ENCODE data around the gene STX1B.
A peak's percentile ranks its signal among the peaks of the same experiment; 100 is the strongest.

Gene STX1B

GRCh38 chr16:30974348-30974747 lies 36.1 kb downstream of the STX1B start:
- DNase-seq, result no peak

DNA sequence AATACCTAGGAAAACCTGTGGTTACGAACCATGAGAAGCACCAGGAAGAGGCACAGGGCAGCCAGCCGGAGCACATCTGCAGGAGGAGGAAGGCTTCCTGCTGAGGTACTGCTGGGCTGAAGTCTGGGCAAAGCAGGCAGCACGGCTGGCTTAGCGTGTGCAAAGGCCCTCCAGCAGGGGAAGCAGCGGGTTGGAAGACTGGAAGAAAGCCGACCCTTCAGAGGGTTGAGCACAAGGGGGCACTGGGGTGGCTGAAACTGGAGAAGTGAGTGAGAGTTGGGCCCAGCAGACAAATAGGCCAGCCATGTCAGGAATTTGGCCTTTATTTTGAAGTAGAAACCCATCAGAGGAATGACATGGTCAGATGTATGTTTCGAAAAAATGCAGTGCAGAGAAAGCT lies 37.6 kb downstream of the STX1B start:
- no peak for DNase-seq

DNA sequence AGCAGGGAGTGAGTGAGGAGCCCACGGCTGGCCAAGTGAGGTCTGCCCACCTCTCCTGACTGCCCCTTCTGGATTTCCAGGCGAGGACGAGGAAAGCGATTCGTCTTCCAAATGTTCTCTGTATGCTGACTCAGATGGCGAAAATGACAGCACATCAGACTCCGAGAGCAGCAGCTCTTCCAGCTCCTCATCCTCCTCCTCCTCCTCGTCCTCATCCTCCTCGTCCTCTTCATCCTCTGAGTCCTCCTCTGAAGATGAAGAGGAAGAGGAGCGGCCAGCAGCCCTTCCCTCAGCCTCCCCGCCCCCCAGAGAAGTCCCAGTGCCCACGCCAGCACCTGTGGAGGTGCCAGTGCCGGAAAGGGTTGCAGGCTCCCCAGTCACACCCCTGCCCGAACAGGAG lies 39.1 kb downstream of the STX1B start:
- DNase-seq, result no peak

DNA sequence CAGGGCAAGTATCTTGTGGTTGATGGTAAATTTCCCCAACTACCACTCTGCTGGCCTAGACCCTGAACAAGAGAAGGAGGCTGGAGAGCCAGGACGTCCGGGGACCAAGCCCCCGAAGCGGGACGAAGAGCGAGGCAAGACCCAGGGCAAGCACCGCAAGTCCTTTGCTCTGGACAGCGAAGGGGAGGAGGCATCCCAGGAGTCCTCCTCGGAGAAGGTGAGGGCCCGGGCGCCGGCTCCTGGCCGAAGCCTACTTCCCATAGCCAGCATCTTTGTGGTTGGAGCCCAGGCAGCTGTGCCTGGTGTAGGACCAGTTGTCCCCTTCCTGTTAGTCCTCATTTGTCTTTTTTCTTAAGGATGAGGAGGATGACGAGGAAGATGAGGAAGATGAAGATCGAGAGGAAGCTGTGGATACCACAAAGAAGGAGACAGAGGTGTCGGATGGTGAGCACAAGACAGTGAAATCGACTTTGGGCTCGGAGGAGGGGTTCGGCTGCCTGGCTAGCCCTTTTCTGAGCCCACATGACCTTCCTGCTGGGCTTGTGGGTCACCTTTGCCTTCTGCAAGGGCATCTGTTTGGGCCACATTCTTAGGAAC lies 41.1 kb downstream of the STX1B start:
- no peak for DNase-seq

DNA sequence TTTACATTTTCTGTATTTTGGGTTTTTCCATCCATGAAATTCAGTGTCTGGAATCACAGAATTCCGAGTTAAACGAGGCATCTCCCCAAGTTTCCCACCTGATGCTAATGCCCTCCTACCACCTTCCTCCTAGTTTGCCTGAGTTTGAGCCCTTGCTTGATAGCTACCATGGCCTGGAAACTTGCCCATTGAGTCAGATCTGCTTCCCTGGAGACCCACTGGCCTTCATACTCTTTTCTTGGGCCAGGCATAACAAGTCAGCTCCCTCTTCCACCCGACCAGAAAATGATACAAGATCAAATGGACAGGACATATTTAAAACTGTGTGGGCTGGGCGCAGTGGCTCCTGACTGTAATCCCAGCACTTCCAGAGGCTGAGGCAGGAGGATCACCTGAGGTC lies 42.6 kb downstream of the STX1B start:
- DNase-seq, result no peak

DNA sequence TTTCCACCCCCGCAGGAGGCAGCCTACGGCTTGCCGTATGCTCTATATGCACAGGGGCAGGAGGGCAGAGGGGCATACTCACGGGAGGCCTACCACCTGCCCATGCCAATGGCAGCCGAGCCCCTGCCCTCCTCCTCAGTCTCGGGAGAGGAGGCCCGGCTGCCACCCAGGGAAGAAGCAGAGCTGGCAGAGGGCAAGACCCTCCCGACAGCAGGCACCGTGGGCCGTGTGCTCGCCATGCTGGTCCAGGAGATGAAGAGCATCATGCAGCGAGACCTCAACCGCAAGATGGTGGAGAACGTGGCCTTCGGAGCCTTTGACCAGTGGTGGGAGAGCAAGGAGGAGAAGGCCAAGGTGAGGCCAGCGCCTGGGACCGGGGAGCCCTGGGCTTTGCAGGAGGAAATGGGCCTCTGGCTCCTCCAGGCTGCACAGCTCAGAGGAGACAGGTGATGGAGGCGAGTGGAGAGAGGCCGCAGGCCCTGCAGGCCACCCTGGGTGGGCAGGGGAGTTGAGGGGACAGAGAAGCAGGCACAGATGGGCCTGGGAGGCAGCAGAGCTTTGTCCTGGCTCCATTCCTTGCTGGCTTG lies 44.3 kb downstream of the STX1B start:
- no peak for DNase-seq

DNA sequence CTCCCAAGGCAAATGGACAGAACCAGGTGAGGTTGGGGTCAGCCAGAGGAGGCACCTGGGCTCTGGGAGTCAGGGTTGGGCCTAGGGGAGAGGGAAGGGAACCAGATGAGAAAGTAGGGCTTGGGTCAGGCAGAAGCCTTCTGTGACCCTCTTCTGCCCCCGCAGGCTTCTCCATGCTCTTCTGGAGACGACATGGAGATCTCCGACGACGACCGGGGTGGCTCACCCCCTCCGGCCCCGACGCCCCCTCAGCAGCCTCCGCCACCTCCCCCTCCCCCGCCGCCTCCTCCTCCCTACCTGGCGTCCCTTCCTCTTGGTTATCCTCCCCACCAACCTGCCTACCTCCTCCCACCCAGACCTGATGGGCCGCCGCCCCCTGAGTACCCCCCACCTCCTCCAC lies 45.0 kb downstream of the STX1B start:
- DNase-seq, result no peak

DNA sequence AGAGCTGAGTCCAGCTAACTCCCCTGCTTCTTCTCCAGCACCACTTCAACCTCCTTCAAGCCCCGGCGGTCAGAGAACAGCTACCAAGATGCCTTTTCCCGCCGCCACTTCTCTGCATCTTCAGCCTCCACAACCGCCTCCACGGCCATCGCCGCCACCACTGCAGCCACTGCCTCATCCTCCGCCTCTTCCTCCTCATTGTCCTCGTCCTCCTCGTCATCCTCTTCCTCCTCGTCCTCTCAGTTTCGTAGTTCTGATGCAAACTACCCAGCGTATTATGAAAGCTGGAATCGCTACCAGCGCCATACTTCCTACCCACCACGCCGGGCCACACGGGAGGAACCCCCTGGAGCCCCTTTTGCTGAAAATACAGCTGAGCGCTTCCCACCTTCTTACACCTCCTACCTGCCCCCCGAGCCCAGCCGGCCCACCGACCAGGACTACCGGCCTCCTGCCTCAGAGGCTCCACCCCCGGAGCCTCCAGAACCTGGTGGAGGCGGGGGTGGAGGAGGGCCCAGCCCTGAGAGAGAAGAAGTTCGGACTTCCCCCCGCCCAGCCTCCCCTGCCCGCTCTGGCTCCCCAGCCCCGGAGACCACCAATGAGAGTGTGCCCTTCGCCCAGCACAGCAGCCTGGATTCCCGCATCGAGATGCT lies 45.7 kb downstream of the STX1B start:
- DNase-seq, result no peak

- DNase-seq, result no peak
Observed at GRCh38 chr16:30963925-30964511, 46.4 kb downstream of the STX1B start.

DNA sequence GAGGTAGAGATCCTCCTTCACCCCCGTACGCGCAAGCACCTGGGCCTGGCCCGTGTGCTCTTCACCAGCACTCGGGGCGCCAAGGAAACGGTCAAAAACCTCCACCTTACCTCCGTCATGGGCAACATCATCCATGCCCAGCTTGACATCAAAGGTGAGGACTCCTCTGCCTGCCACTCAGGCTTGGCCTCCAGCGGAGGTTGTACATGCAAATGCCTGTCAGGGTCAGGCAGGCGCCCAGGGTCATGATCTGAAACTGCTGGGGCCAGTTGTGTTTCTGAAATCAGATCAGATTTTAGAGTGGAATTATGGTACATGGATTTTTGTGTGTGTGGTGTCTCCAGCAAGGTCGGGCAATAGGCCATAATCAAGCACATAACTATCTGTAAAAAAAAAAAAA lies 49.1 kb downstream of the STX1B start:
- DNase-seq, result no peak

- DNase-seq, result no peak
Observed at GRCh38 chr16:30958175-30959079, 52.0 kb downstream of the STX1B start.

DNA sequence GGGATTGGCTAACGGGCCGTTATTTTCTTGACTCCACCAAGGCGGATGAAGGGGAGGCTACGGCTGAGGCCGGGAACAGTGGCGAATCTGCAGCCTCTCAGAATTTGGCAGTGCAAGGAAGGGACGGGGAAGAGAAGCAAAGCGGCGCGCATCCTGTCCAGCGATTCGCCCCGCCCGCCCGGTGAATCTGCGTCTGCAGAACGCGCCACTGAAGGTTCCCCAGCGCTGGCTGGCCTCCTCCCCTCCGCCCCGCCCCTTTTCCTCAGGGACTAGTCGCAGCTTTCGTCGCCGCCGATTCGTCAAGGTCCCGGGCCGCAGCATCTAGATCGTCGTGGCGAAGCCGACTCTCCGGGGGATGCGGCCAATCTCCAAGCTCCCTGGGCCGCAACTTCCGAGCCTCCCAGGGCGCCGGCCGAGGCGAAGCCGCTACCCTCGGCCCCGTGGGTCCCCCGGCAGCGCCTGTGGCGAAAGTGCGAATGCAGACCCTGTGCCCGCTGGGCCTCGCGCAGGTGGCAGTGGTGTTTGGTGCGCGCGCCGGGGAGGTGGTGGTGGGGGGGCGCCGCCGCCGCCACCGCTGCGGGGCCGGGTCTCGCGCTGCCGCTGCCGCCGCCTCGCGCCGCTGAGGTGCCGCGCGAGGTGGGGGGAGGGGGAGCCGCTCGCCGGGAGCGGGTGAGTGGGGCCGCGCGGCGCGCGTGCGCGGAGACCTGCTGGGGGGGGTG lies 52.8 kb downstream of the STX1B start, which contains the start of gene SETD1A:
Gene SETD1A (plus strand): TSS at position 299 of the 719 bp plus-strand sequence. CDS start 978 bp downstream, outside the sequence.
- peak; percentile 82 for DNase-seq

DNA sequence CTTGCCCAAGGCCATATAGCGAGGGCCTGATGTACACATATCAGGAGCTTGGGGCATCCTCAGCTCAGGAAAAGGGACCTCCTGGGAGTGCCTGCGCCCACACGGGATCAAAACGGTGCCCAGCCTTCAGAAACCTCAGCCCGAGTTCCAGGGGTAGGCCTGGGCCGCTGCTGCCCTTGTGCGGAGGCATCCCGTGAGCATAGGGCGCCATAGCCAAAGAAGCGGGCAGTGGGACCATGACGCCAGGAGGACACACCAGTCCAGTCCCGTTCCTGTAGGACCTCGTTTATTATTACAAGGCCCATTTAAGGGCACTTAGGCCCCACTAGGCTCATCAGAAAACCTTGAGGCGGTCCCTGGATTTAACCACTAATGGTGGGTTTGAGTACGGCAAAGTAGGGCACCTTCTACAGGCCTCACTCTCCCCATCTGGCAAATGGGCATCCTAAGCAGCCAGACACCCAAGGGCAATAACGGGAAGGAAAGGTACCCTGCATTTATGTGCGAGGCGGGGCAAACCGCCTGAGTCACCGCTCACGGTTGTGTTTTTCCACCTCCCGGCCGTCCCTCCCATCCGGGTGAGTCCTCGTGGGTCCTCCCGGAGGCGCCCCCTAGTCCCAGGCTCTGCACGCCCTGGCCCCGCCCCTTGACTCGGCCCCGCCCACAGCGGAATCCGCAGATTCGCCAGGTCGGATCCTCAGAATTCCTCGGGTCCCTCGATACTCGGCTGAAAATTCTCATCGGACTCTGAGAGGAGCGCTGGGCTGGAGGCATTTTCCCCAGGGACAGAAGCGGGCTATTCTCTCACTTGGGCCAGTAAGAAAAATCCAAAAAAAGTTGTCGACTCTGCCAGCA lies 53.6 kb downstream of the STX1B start:
- DNase-seq, result peak; percentile 61

DNA sequence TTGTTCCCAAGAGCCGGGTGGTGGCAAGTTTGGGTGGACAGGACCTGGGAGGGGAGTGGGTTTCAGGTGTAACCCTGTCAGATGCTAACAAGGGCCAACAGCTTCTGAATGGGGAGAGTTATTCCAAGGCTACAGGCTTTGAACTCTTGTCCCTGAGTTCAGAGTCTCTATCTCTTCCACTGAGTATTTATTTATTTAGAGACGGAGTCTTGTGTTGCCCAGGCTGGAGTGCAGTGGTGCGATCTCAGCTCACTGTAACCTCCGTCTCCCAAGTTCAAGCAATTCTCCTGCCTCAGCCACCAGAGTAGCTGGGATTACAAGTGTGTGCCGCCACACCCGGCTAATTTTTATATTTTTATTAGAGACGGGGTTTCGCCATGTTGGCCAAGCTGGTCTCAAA lies 55.4 kb downstream of the STX1B start:
- no peak for DNase-seq

- DNase-seq, result no peak
Observed at GRCh38 chr16:30953511-30954124, 56.8 kb downstream of the STX1B start.

- no peak for DNase-seq
Observed at GRCh38 chr16:30953111-30953510, 57.3 kb downstream of the STX1B start.

- DNase-seq, result no peak
Observed at GRCh38 chr16:30951750-30952149, 58.7 kb downstream of the STX1B start.

DNA sequence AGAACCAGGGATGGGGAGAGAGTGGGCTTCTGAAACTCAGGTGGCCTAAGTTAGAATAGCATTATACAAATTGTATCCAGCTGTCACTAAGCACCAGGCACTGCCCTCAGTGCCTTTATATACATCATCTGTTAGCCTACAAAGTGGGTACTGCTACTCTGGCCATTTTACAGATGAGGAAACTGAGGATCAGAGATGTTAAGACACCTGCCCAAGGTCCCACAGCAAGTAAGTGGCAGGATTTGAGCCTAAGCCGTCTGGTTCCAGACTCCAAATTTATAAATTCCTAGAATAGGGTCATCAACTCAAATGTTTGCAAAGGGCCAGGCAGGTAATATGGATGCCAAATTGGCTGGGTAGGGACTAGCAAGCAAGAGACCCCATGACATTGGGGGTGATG lies 59.2 kb downstream of the STX1B start:
- no peak for DNase-seq

DNA sequence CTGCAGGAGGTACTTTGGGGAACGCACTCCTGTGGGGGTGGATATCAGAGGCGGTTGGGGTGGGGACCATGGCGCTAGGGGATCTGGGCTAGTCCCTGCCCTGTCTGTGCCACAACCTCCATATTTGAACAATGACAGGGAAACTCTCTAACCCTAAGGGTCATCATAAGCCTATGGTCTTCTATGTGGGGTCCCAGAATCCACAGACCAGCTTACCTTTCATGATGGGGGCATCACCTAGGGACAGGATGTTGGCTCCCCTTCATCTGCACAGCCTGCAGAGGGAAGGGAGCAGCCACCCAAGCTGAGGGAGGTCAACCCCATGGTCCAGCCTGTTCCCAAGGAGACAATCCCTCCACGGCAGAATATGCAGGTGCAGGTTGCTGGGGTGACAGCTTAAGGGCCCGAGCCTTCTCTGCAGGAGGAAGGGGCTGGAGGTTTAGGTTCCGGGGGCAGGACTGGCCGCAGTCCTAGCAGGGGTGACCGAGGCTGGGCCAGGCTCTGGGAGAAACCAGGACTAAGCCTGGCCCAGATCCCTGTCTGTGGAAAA lies 59.8 kb downstream of the STX1B start:
- DNase-seq, result no peak
